A549 (cell line): ENCODE data around the gene MYB. TPM values are rescaled to one million over a fixed set of nuclear protein-coding genes. Genes with fewer than 3 reads are reported as not detected.

Experiments used
- ATAC-seq, 2 experiments: fragments of 200-7000 bp in 1 of 2; fragments of >200 bp in 1 of 2; cut with Nextera tagmentation in 1 of 2; cut with Tn5 transposase in 1 of 2; 3 replicates each; pipeline versions ENCODE4 v1.8.0 to v1.9.1; 2018 to 2020; ENCODE audit warnings: mild to moderate bottlenecking in 1 of 2, moderate library complexity in 1 of 2
- CTCF ChIA-PET: fragments of 300-600 bp; sonication (Branson Sonifier 250); formaldehyde crosslinking; extraction: SDS; loops from one replicate; lab custom pipeline; 2021; ENCODE audit warnings: antibody characterized with exemption, inconsistent platforms; lab: Yijun Ruan, JAX
- POLR2A ChIA-PET: fragments of 350-600 bp; formaldehyde crosslinking; extraction: SDS; loops from one replicate; lab custom pipeline; 2021; ENCODE audit warnings: antibody characterized with exemption, inconsistent platforms; lab: Yijun Ruan, JAX
- DNase-seq, 2 experiments: peaks; one replicate each; pipeline versions ENCODE4 v3.0.0 to v3.0.0-alpha.2; 2011 to 2016; ENCODE audit warnings: low read depth in 1 of 2, low spot score in 1 of 2
- FAIRE-seq: peaks from 2 replicates; lab custom pipeline; 2011; peaks lifted over from hg19 to GRCh38; lab: Jason Lieb, UNC
- H3K27ac ChIP-seq, 2 experiments: fragments of >200 bp; sonication (Bioruptor Twin); formaldehyde crosslinking; 3 replicates each; pipeline ENCODE4 v1.5.1; 2016 to 2017
- H3K4me1 ChIP-seq: fragments of >200 bp; sonication (Bioruptor Twin); formaldehyde crosslinking; 3 replicates; pipeline ENCODE4 v1.6.1; 2016
- H3K4me2 ChIP-seq: fragments of >200 bp; sonication (Bioruptor Twin); formaldehyde crosslinking; 3 replicates; pipeline ENCODE4 v1.6.1; 2016
- H3K4me3 ChIP-seq: fragments of >200 bp; sonication (Bioruptor Twin); formaldehyde crosslinking; 3 replicates; pipeline ENCODE4 v1.5.1; 2016
- H3K9me3 ChIP-seq: fragments of >200 bp; sonication (Bioruptor Twin); formaldehyde crosslinking; 3 replicates; pipeline ENCODE4 v1.6.1; 2016
- ATOH8 ChIP-seq: fragments of 250-450 bp; sonication (Bioruptor Pico); IDR thresholded peaks from 2 replicates; pipeline ENCODE4 v1.5.0; 2020; ENCODE audit warnings: low read depth, mild to moderate bottlenecking, moderate library complexity
- BCL3 ChIP-seq: fragments of >200 bp; sonication (Bioruptor Twin); formaldehyde crosslinking; IDR thresholded peaks from 3 replicates; pipeline ENCODE4 v1.6.1; 2016
- BHLHE40 ChIP-seq: IDR thresholded peaks from 2 replicates; pipeline ENCODE4 v1.6.1; 2012; ENCODE audit warnings: low read depth, low read length, inconsistent platforms
- CBX2 ChIP-seq: fragments of 200-600 bp; sonication (generic); IDR thresholded peaks from 2 replicates; pipeline ENCODE4 v1.6.1; 2016; ENCODE audit warnings: low read depth, mild to moderate bottlenecking, borderline replicate concordance
- CBX8 ChIP-seq: fragments of 200-600 bp; sonication (generic); IDR thresholded peaks from 2 replicates; pipeline ENCODE4 v1.6.1; 2016
- CEBPB ChIP-seq, 2 experiments: fragments of >200 bp in 1 of 2; sonication (Bioruptor Twin) in 1 of 2; formaldehyde crosslinking in 1 of 2; IDR thresholded peaks; 2 replicates each; pipeline ENCODE4 v1.6.1; 2012 to 2016
- CHD2 ChIP-seq: fragments of 150-350 bp; IDR thresholded peaks from 2 replicates; pipeline ENCODE4 v1.6.1; 2014; ENCODE audit warnings: low read length; ENCODE audit not compliant: partially characterized antibody
- CTCF ChIP-seq: fragments of >200 bp; sonication (Bioruptor Twin); formaldehyde crosslinking; IDR thresholded peaks from 3 replicates; pipeline ENCODE4 v1.5.1; 2016
- E2F6 ChIP-seq: IDR thresholded peaks from 2 replicates; pipeline ENCODE4 v1.6.1; 2012; ENCODE audit warnings: low read depth, borderline replicate concordance
- HDAC2 ChIP-seq: fragments of 200-600 bp; sonication (generic); IDR thresholded peaks from 2 replicates; pipeline ENCODE4 v1.6.1; 2016
- HMGXB4 ChIP-seq: fragments of 250-450 bp; sonication (Bioruptor Pico); IDR thresholded peaks from 2 replicates; pipeline ENCODE4 v1.5.0; 2021; ENCODE audit warnings: mild to moderate bottlenecking, moderate library complexity, borderline replicate concordance
- HOXB5 ChIP-seq: fragments of 250-450 bp; sonication (Bioruptor Pico); IDR thresholded peaks from 2 replicates; pipeline ENCODE4 v1.5.0; 2020; ENCODE audit warnings: mild to moderate bottlenecking, moderate library complexity
- JUNB ChIP-seq: fragments of >200 bp; sonication (Bioruptor Twin); formaldehyde crosslinking; IDR thresholded peaks from 2 replicates; pipeline ENCODE4 v1.6.1; 2016
- KDM1A ChIP-seq: fragments of 200-600 bp; sonication (generic); IDR thresholded peaks from 2 replicates; pipeline ENCODE4 v1.6.1; 2016; ENCODE audit warnings: low read depth, mild to moderate bottlenecking
- MAFK ChIP-seq: fragments of 450-650 bp; IDR thresholded peaks from 2 replicates; pipeline ENCODE4 v1.6.1; 2014; ENCODE audit not compliant: partially characterized antibody
- MAX ChIP-seq: IDR thresholded peaks from 2 replicates; pipeline ENCODE4 v1.6.1; 2012
- MAZ ChIP-seq: fragments of 150-350 bp; IDR thresholded peaks from 2 replicates; pipeline ENCODE4 v1.6.1; 2014; ENCODE audit warnings: antibody characterized with exemption, low read depth, low read length, borderline replicate concordance
- MYC ChIP-seq: IDR thresholded peaks from 2 replicates; pipeline ENCODE4 v1.6.1; 2012; ENCODE audit warnings: mild to moderate bottlenecking, inconsistent platforms, low read length, improper control_type of control experiment, borderline replicate concordance
- NPAS2 ChIP-seq: fragments of 250-450 bp; sonication (Bioruptor Pico); IDR thresholded peaks from 2 replicates; pipeline ENCODE4 v1.8.0; 2022; ENCODE audit warnings: mild to moderate bottlenecking, moderate library complexity, borderline replicate concordance
- NR3C1 ChIP-seq: fragments of >200 bp; sonication (Bioruptor Twin); formaldehyde crosslinking; IDR thresholded peaks from 3 replicates; pipeline ENCODE4 v1.6.1; 2017
- PHF8 ChIP-seq: fragments of 200-600 bp; sonication (generic); IDR thresholded peaks from 2 replicates; pipeline ENCODE4 v1.6.1; 2016; ENCODE audit warnings: low read depth, mild to moderate bottlenecking, antibody characterized with exemption, moderate library complexity, borderline replicate concordance
- POLR2A ChIP-seq: IDR thresholded peaks from 2 replicates; pipeline ENCODE4 v1.6.1; 2012; ENCODE audit warnings: mild to moderate bottlenecking, low read length
- RFX5 ChIP-seq: fragments of 450-650 bp; IDR thresholded peaks from 2 replicates; pipeline ENCODE4 v1.7.1; 2014; ENCODE audit warnings: antibody characterized with exemption, mild to moderate bottlenecking, moderate library complexity
- RNF2 ChIP-seq: fragments of 200-600 bp; sonication (generic); IDR thresholded peaks from 2 replicates; pipeline ENCODE4 v1.6.1; 2016; ENCODE audit warnings: low read depth, mild to moderate bottlenecking, antibody characterized with exemption, moderate library complexity, borderline replicate concordance
- SREBF2 ChIP-seq: fragments of 450-650 bp; IDR thresholded peaks from 2 replicates; pipeline ENCODE4 v1.6.1; 2014; ENCODE audit warnings: mild to moderate bottlenecking, moderate library complexity
- TFCP2L1 ChIP-seq: fragments of 250-450 bp; sonication (Bioruptor Pico); IDR thresholded peaks from 2 replicates; pipeline ENCODE4 v1.5.0; 2021; ENCODE audit warnings: mild to moderate bottlenecking
- TP53 ChIP-seq: fragments of 250-450 bp; sonication (Bioruptor Pico); IDR thresholded peaks from 2 replicates; pipeline ENCODE4 v1.5.0; 2021; ENCODE audit warnings: mild to moderate bottlenecking, moderate library complexity
- USF2 ChIP-seq: fragments of 450-650 bp; IDR thresholded peaks from 2 replicates; pipeline ENCODE4 v1.6.1; 2014; ENCODE audit warnings: antibody characterized with exemption
- ZC3H11A ChIP-seq: fragments of 450-650 bp; IDR thresholded peaks from 2 replicates; pipeline ENCODE4 v1.6.1; 2014; ENCODE audit warnings: antibody characterized with exemption, mild to moderate bottlenecking
- ZFP36 ChIP-seq: fragments of 450-650 bp; IDR thresholded peaks from 2 replicates; pipeline ENCODE4 v1.6.1; 2014; ENCODE audit warnings: borderline replicate concordance; ENCODE audit not compliant: partially characterized antibody
- WGBS: methylation state at CpG from one replicate; pipeline ENCODE4 v1.1.6; 2017; ENCODE audit errors: missing lambda C conversion rate; 5-methylcytosine and 5-hydroxymethylcytosine counted together
- polyA plus RNA-seq, 4 experiments: library from polyadenylated mRNA; depleted of rRNA in 3 of 4; stranded (reverse); fragments of >200 nt; fragmentation: RNase III in 1 of 4; extraction: RNeasy Plus Mini Kit Qiagen cat#74134 plus additional on column Dnase treatment in 1 of 4; gene quantifications; 2 replicates in 3 of 4; 3 replicates in 1 of 4; pipeline ENCODE4 v1.2.3, GENCODE V29; 2011 to 2017

Gene MYB
- polyA plus RNA-seq, 2 of the 4 experiments (the other 2 are of a cell fraction), result 0.22 to 0.27 TPM

- ChIA-PET CTCF (no interaction called here), POLR2A (no interaction called here)
- FAIRE-seq (no peak), DNase-seq (no peak), ATAC-seq (no peak)
- Histone ChIP-seq H3K9me3 (no peaks in the 10 kb centered on the region), H3K4me2 (no peak overlapping the region), H3K27ac (no peak overlapping the region), H3K4me1 (no peaks in the 10 kb centered on the region), H3K4me3 (no peak overlapping the region)
- WGBS, result 86% methylated on average over 1 of the region's 1 CpG
- TF ChIP-seq KDM1A (no peak), RNF2 (no peak), USF2 (no peak), ZC3H11A (no peak), JUNB (no peak), HOXB5 (CRISPR knock-in tag) (no peak), HMGXB4 (CRISPR knock-in tag) (no peak), ATOH8 (CRISPR knock-in tag) (no peak), CEBPB (IDR thresholded peaks at IDR 0.05) (no peak), HDAC2 (no peak), E2F6 (no peak), NR3C1 (no peak), BHLHE40 (no peak), CBX2 (no peak), POLR2A (no peak), MAFK (no peak), MAX (no peak), NPAS2 (no peak), SREBF2 (no peak), MYC (no peak)
Measured at GRCh38 chr6:135236319-135236718, 55.2 kb downstream of the MYB start.

- no peaks in the 10 kb centered on the region for H3K4me1 ChIP-seq
- WGBS, result 60% methylated on average over 6 of the region's 6 CpGs
- H3K4me2 ChIP-seq, result no peak overlapping the region
- H3K9me3 ChIP-seq, result no peaks in the 10 kb centered on the region
- POLR2A ChIA-PET, result no interaction called here
- DNase-seq (no peak), ATAC-seq (no peak), FAIRE-seq (no peak)
- CTCF ChIA-PET, result no interaction called here
- TF ChIP-seq JUNB (no peak), POLR2A (no peak), ZFP36 (no peak), CTCF (no peak), CHD2 (no peak), RFX5 (no peak), BCL3 (no peak), CBX8 (no peak), PHF8 (no peak), MAZ (no peak), TFCP2L1 (CRISPR knock-in tag) (no peak), ATOH8 (CRISPR knock-in tag) (no peak), TP53 (CRISPR knock-in tag) (no peak), MAX (no peak)
- H3K27ac ChIP-seq, result no peak overlapping the region
- H3K4me3 ChIP-seq, result no peak overlapping the region
Measured at GRCh38 chr6:135236732-135237131, 55.6 kb downstream of the MYB start.
